Aorta (tissue), 5 donors: ENCODE measurements around the gene MYL5. TPM values are rescaled to one million over a fixed set of nuclear protein-coding genes. Genes with fewer than 3 reads are reported as not detected.

Experiments
- ATAC-seq: fragments of 200-7000 bp; cut with Tn5 transposase; one replicate; pipeline ENCODE4 v1.9.1; 2022; ENCODE audit warnings: moderate library complexity; ENCODE audit not compliant: low FRiP score
- DNase-seq, 2 donors: peaks; one replicate each; pipeline ENCODE4 v3.0.0-alpha.2; 2020
- H3K27ac ChIP-seq, 2 donors: one replicate each; pipeline ENCODE4 v1.5.1; 2013; ENCODE audit warnings: low read length in 2 of 2, mild to moderate bottlenecking in 2 of 2, moderate library complexity in 2 of 2, control low read depth in 1 of 2, inconsistent platforms in 1 of 2, low read depth in 1 of 2
- H3K27me3 ChIP-seq, 2 donors: one replicate each; pipeline ENCODE4 v1.6.1; 2013; ENCODE audit warnings: control low read depth in 1 of 2, low read length in 1 of 2, mild to moderate bottlenecking in 1 of 2, moderate library complexity in 1 of 2; ENCODE audit not compliant: insufficient read depth in 2 of 2, control insufficient read depth in 1 of 2
- H3K36me3 ChIP-seq, 2 donors: one replicate each; pipeline ENCODE4 v1.6.1; 2013; ENCODE audit warnings: control low read depth in 1 of 2, low read length in 1 of 2, mild to moderate bottlenecking in 1 of 2; ENCODE audit not compliant: insufficient read depth in 2 of 2, control insufficient read depth in 1 of 2
- H3K4me1 ChIP-seq, 2 donors: one replicate each; pipeline ENCODE4 v1.6.1; 2013; ENCODE audit warnings: low read length in 2 of 2, control low read depth in 1 of 2, mild to moderate bottlenecking in 1 of 2, moderate library complexity in 1 of 2; ENCODE audit not compliant: insufficient read depth in 2 of 2, control insufficient read depth in 1 of 2
- H3K4me3 ChIP-seq, 2 donors: one replicate each; pipeline ENCODE4 v1.5.1; 2013; ENCODE audit warnings: low read length in 2 of 2, control low read depth in 1 of 2, mild to moderate bottlenecking in 1 of 2
- H3K9me3 ChIP-seq: one replicate; pipeline ENCODE4 v1.6.1; 2013; ENCODE audit warnings: mild to moderate bottlenecking, low read length; ENCODE audit not compliant: control insufficient read depth
- WGBS, 2 donors: extraction: QIAGEN DNeasy Blood & Tissue Kit; methylation state at CpG; one replicate each; pipeline ENCODE4 v1.1.7; 2013; 5-methylcytosine and 5-hydroxymethylcytosine counted together
- intact Hi-C, 2 donors: fragments of 100-400 bp; cut with DNase I; formaldehyde crosslinking; loops; one replicate each; pipeline versions ENCODE4 v1.14.2 to v1.15.0; 2022
- polyA plus RNA-seq, 2 donors: library from polyadenylated mRNA; stranded (reverse); fragments of 200-250 nt; gene quantifications; one replicate each; pipeline ENCODE4 v1.2.3, GENCODE V29; 2013
- total RNA-seq, 2 donors: library from RNA; stranded (reverse); fragmentation: NEBNext Ultra II Directional; extraction: Animal tissue kit (Norgen Biotek cat#: 25700); gene quantifications; one replicate each; pipeline ENCODE4 v1.2.1, GENCODE V29; 2021
- donor health status: healthy with polysubstance abuse.
- donor health status: Bipolar disorder and iron deficiency.
- donor health status: DM: no; HTN: no; CAD: no.
- donor health status: DM: no; HTN: no; CAD: no.
- donor health status: DM: yes; HTN: yes; CAD: no.

Gene MYL5
- total and polyA plus RNA-seq, 4 donors: 5.7 to 19.8 (median 13.4) TPM

GRCh38 chr4:653831-654502, 20.4 kb upstream of the MYL5 start:
- no peaks in the 10 kb centered on the region for H3K4me1 ChIP-seq
- no peak for ATAC-seq
- intact Hi-C loops: no loop called here
- H3K36me3 ChIP-seq: no peaks in the 10 kb centered on the region
- 80 to 87% methylated on average over 29 of the region's 29 CpGs for WGBS, 2 donors
- H3K4me3 ChIP-seq: no peak overlapping the region
- no peaks in the 10 kb centered on the region for H3K27me3 ChIP-seq
- no peaks in the 10 kb centered on the region for H3K9me3 ChIP-seq
- no peak overlapping the region for H3K27ac ChIP-seq
- DNase-seq: peak; percentile 33 to 63

GRCh38 chr4:654503-654845, 19.9 kb upstream of the MYL5 start:
- DNase-seq (peak; percentile 43 to 72), ATAC-seq (no peak)
- Histone ChIP-seq H3K27ac (no peak overlapping the region), H3K4me1 (no peaks in the 10 kb centered on the region), H3K9me3 (no peaks in the 10 kb centered on the region), H3K27me3 (no peaks in the 10 kb centered on the region), H3K36me3 (no peaks in the 10 kb centered on the region), H3K4me3 (no peak overlapping the region)
- 94 to 95% methylated on average over 17 of the region's 17 CpGs for WGBS, 2 donors
- intact Hi-C loops: no loop called here

- intact Hi-C loops: no loop called here
- no peaks in the 10 kb centered on the region for H3K27me3 ChIP-seq
- ATAC-seq: no peak
- H3K4me3 ChIP-seq: no peak overlapping the region
- WGBS, 2 donors: 58 to 60% methylated on average over 17 of the region's 17 CpGs
- H3K4me1 ChIP-seq: no peaks in the 10 kb centered on the region
- DNase-seq: peak; percentile 44 to 63
- H3K36me3 ChIP-seq: no peaks in the 10 kb centered on the region
- no peaks in the 10 kb centered on the region for H3K9me3 ChIP-seq
- H3K27ac ChIP-seq: no peak overlapping the region
Observed at GRCh38 chr4:654871-655463, 19.4 kb upstream of the MYL5 start.

- H3K9me3 ChIP-seq: no peaks in the 10 kb centered on the region
- no peaks in the 10 kb centered on the region for H3K36me3 ChIP-seq
- ATAC-seq: no peak
- H3K4me1 ChIP-seq: no peaks in the 10 kb centered on the region
- H3K27ac ChIP-seq: no peak overlapping the region
- H3K27me3 ChIP-seq: no peaks in the 10 kb centered on the region
- 62 to 67% methylated on average over 24 to 26 of the region's 26 CpGs for WGBS, 2 donors
- intact Hi-C loops: no loop called here
- H3K4me3 ChIP-seq: no peak overlapping the region
- DNase-seq: peak; percentile 32 to 59
Observed at GRCh38 chr4:655464-656151, 18.7 kb upstream of the MYL5 start.

GRCh38 chr4:656436-657337, 17.7 kb upstream of the MYL5 start:
- WGBS, 2 donors: 76% methylated on average over 56 to 58 of the region's 58 CpGs

GRCh38 chr4:657338-657833, 17.0 kb upstream of the MYL5 start:
- Histone ChIP-seq H3K4me1 (no peaks in the 10 kb centered on the region), H3K9me3 (no peaks in the 10 kb centered on the region), H3K36me3 (no peaks in the 10 kb centered on the region), H3K27me3 (no peaks in the 10 kb centered on the region), H3K4me3 (no peak overlapping the region), H3K27ac (no peak overlapping the region)
- ATAC-seq (no peak), DNase-seq (peak in 1 of 2 donors; percentile 62)
- 81 to 82% methylated on average over 23 of the region's 23 CpGs for WGBS, 2 donors
- intact Hi-C loops: no loop called here

More at GRCh38 chr4:656436-657337, 17.7 kb upstream of the MYL5 start:
- DNase-seq: peak; percentile 32 to 73
- no peaks in the 10 kb centered on the region for H3K27me3 ChIP-seq
- H3K9me3 ChIP-seq: no peaks in the 10 kb centered on the region
- H3K4me3 ChIP-seq: no peak overlapping the region
- intact Hi-C loops: no loop called here
- no peaks in the 10 kb centered on the region for H3K4me1 ChIP-seq
- H3K27ac ChIP-seq: no peak overlapping the region
- no peak for ATAC-seq
- H3K36me3 ChIP-seq: no peaks in the 10 kb centered on the region

GRCh38 chr4:657834-658667, 16.3 kb upstream of the MYL5 start:
- ATAC-seq (no peak), DNase-seq (peak; percentile 47 to 68)
- no peaks in the 10 kb centered on the region for H3K4me1 ChIP-seq
- no peak overlapping the region for H3K27ac ChIP-seq
- no peaks in the 10 kb centered on the region for H3K36me3 ChIP-seq
- 84 to 87% methylated on average over 24 to 27 of the region's 27 CpGs for WGBS, 2 donors
- intact Hi-C loops: no loop called here
- no peaks in the 10 kb centered on the region for H3K9me3 ChIP-seq
- H3K4me3 ChIP-seq: no peak overlapping the region
- no peaks in the 10 kb centered on the region for H3K27me3 ChIP-seq
